Measurements from ENCODE around the gene STPG2.

Gene STPG2

DNA sequence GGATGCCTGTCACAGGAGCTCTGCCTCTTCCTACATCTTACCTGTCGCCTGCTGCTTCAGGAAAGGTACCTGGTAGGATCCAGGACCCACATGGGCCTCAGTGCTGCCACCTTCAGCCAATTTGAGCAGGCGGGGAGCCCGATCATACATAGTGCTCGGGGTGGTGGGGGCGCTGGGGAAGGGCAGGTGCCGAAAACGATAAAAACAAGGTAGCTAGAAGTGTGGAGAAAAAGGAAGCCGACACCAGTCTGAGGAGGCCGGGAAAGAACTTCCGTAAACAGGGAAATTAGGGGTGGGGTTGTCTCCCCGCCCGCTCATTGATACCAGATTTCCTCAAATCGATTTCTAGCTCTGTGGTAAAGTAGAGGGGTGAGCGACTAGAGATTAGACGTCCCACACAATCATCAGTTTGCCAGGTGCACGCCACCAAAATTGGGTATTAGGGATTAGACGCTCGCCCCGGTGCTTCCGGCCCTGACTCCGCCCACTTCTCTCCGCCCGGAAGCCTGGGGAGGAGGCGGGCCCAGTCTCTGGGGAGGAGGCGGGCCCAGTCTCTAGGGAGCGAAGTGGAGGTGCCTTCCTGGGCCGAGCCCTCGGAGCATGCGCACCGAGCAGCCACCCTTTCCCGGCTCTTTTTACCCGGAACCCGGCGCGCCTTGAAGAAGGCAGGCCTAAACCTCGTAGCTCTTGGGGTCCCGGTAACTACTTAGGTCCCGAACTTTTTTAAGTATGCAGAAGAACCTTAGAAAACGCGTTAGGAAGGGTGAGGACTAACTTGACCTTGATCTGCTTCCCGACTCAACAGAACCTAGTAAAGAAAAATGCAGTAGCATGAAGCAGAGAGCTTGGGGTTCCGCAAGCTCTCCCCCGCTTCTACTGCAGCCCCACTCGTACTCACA is at the start of gene STPG2:
Gene STPG2 (minus strand): TSS at position 476 of the 899 bp plus-strand sequence.
- DNase-seq (ENCODE audit: low spot score) = peak; percentile 92

DNA sequence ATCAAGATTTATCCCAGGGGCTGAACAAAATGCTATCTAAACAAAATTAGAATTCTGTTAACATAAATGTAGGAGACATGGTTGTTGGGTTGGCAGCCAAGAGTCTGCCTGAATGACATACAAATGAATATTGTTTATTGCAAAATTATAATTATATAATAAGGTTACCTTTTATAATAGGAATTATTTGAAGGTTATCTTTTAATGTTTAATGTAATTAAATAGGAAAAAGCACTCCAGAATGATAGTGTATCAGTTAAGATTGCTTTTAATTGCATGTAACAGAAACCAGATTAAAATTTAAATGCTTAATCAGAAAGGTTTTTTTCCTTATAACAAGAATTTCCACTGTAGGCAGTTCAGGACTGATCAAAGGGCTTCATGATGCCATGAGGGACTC is 42.0 kb upstream of the STPG2 start:
- no peak for DNase-seq (ENCODE audit: low spot score)

DNA sequence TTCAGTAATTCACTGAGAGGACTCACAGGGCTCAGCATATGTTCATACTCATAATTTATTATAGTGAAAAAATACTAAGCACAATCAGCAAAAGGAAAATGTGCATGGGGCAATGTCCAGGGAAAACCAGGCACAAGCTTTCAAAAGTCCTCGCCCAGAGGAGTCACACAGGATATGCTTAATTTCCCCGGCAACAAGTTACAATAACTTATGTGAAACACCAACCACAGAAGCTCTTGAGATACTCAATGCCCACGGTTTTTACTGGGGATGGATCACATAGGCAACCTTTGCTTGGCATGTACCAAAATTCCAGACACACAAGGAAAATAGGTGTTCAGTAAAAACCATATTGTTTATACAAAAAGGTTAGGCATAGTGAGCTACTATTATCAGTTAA is 38.5 kb upstream of the STPG2 start:
- peak; percentile 15 for DNase-seq (ENCODE audit: low spot score)

DNA sequence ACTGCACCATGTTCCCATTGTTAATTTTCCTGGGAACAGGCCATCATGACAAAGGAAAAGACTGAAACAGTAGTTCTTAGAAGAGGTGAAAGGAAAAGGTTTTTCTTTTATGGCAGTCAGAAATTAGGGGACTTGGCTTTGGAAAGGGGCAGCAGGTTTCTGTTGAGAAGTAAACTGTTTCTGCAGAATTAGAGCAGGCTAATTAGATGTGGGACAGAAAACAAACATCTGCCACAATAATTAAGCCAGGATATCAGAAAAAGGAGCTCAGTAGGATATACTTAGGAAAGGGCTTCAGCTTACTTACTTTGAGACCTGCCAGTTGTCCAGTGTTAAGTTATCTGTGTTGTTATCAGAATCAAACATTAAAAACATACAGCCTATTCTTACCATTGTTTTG is 36.7 kb upstream of the STPG2 start:
- DNase-seq (ENCODE audit: low spot score) = no peak

DNA sequence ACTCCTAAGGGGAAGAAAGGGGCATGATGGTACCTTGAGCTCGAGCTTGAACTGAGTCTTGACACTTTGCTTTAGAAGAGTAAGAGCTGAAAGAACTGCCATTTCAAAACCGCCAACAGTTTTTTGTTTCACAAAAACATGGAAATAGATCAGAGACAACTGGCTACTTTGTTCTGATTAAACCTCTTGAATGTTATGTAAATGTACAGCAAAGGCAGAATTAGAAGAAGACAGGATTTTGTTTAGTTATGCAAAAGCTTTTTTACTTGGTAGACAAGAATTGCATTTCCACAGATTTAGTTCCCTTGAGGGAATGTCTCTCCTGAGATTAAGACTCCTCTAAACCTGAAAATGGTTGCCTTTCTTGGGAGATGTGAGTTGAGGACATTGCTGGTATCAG is 33.3 kb upstream of the STPG2 start:
- DNase-seq (ENCODE audit: low spot score) = no peak

DNA sequence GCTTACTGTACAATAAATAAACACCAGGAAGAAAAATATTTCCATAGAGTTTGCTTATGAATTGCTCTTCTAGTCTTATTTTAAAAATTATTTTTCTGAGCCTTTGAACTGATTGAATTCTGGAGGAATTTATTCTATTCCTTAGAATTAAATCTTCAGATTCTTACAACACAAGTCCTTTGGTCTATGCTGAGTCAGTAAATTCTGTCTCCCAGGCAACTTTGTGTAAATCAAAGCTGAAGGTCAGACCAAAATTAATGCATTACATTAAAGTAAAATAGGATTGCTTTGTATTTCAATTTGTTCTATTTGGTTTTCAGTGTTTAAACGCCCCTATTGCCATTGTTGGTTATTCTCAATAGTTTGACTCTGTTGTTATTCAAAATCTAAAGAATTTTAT is 26.8 kb upstream of the STPG2 start:
- no peak for DNase-seq (ENCODE audit: low spot score)

DNA sequence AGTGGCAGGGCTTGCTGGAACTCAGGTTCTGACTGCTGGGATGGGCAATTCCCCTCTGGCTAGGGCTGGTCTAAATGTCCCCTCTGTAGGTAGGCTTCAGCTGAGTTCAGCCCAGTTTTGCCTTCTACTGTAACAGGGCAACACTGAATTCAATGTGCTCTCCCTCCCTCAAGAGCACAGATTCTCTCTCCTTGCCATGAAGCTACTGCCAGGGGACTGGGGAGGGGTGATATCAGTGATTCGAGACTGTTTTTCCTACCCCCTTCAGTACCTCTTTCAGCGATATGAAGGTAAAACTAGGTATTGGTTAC is 23.4 kb upstream of the STPG2 start:
- DNase-seq (ENCODE audit: low spot score) = no peak

DNA sequence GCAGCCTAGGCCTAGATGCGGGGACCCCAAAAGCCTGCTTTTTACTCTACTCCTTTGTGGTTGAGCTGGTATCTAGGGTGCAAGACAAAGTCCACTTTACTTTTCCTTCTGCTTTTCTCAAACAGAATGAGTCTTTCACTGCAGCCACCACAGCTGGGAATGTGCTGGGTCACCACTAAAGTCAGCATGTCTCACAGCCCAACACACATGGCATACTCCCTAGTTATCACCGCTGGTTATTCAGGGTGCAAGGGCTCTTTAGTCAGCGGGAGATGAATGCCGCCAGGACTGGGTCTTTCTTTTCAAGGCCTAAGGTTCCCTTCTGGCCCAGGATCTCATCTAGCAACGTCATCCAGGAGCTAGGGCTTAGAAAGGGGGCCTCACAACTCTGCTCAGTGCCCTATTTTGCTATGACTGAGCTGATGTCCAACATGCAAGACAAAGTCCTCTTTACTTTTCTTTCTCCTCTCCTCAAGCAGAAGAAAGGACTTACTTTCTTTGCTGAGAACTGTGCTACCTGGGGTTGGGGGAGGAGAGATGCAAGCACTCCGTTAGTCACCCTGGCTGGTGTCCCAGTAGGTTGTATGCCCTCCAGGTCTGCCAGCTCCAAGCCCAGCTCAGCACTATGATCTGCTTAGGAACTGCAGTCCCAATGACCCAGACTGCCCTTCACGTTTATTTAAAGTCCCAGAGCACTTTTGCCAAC is 22.9 kb upstream of the STPG2 start:
- DNase-seq (ENCODE audit: low spot score) = no peak

DNA sequence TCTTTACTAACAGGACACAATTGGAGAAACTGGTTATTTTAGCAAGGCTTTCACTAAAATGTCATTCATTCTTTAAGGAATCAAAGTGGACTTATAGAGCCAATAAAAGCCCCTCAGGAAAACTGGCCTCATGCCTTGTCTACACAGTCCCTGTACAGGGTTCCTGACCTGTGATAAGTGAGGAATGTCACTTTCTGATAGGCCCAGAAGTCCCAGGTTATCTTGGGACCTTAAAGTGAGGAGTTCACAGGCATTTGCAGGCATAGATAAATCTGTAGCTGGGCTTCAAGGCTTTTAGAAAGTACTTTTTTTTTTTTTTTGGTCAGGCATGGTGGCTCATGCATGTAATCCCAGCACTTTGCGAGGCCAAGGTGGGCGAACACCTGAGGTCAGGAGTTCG is 19.4 kb upstream of the STPG2 start:
- no peak for DNase-seq (ENCODE audit: low spot score)

DNA sequence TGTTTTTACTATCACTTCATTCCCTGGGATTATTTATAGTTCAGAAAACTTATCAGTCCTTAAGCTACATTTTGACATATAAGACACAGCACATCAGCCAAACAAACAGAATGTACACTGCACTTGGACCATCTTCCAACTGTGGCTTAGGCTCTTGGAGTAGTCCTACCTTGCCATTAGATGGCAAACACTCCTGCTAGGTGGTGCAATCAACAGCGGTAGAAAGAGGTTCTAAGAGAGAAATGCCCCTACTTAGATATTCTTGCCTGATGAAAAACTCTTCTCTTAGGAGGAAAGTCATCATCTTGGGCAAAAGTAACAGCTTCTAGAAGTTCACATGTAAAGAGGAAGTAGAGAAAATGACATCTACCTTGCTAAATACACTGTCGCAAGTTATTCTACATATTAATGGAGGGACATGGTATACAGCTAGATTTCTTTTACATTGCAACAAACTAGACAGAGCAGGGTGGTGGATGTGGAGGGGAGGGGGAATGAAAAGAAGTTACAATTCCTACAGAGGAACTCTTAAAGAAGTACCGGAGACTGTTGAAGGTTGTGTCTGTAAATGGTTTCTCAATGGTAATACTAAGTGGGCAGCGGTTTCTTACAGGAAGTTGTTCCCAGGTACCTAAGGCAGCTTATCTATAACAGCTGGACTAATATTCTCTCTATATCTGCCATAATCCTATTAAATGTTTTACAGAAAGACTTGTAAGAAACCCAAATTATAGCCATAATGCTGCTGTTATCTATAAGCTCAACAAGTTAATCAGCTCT is 8.1 kb upstream of the STPG2 start:
- no peak for DNase-seq (ENCODE audit: low spot score)

DNA sequence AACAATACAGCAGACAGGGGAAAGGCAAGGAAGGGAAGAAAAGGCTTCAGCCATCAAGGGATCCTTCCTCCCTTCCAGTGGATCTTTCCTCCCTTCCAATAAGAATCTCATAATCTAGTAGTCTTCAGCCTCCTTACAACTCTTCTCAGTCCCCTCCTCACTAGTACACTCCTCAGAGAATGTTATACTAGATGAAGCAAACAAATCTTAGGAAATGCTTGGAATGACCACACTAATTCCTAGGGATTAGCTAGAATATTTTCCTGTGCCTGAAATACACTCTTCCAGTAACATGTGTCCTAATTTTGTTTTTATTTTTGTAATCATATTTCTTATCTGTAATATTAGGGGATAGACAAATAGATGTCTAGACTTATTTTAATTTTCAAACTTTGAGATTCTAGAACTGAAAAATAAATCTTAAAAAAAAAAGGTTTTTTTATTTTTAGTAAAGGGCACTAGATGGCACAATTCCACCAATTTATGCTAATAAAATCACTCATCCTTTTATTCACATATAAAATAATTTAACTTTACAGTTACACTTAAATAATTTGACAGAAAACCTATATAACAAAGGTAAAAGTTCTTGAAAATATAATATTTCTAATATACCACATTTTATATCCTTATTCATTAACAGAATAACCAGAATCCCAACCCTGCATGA is 7.0 kb upstream of the STPG2 start:
- DNase-seq (ENCODE audit: low spot score) = no peak

DNA sequence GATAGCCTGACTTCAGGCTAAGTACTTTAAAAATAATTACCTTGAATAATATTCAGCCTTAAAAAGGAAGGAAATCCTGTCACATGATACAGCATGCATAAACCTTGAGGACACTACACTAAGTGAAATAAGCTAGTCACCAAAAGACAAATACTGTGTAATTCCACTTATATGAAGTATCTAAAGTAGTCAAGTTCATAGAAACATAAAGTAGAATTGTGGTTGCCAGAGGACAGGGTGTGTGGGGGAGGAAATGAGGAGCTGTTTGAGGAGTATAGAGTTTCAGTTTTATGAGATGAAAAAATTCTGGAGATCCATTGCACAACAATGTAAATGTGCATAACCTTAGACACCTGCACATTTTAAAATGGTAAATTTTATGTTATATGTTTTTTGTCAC is 5.6 kb upstream of the STPG2 start:
- no peak for DNase-seq (ENCODE audit: low spot score)

DNA sequence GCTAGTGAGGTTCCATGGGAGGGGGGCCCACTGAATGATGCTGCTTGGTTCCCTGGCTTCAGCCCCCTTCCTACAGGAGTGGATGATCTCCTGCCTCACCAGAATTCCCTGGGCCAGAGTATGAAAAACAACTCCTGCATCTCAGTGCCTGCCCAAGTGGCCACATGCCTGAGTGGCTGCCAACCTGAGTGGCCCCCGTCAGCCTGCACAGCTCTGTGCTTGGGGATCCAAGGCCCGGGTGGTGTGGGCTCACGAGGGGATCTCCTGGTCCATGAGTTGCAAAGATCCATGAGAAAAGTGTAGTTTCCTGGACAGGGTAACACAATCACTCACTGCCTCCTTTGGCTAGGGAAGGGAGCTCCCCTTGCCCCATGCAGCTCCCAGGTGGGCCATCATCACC is 17.1 kb downstream of the STPG2 start:
- DNase-seq (ENCODE audit: low spot score) = no peak

DNA sequence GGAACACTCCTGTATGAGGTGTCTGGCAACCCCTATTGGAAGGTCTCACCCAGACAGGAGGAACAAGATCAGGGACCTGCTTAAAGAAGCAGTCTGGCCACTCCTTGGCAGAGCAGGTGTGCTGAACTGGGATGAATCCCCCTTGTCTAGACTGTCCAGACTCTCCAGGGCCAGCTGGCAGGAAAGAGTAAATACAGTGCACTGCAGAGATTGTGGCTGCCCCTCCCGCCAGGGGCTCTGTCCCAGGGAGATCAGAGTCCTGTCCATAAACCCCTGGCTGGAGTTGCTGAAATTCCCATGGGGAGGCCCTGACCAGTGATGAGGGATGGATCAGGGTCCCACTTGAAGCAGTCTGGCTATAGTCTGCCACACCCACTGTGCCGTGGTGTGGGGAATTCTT is 17.7 kb downstream of the STPG2 start:
- DNase-seq (ENCODE audit: low spot score) = no peak

DNA sequence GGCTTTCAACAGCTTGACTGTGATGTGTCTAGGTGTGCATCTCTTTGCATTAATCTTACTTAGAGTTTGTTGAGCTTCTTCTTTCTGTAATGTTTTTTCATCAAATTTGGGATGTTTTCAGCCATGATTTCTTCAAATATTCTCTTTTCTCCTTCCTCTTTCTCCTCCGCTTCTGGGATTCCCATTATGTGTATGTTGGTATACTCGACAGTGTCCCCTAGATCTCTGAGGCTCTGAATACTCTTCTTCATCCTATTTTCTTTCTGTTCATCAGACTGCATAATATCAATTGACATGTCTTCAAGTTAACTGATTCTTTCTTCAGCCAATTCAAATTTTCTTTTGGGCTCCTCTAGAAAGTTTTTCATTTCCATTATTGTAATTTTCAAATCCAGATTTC is 25.9 kb downstream of the STPG2 start:
- no peak for DNase-seq (ENCODE audit: low spot score)

DNA sequence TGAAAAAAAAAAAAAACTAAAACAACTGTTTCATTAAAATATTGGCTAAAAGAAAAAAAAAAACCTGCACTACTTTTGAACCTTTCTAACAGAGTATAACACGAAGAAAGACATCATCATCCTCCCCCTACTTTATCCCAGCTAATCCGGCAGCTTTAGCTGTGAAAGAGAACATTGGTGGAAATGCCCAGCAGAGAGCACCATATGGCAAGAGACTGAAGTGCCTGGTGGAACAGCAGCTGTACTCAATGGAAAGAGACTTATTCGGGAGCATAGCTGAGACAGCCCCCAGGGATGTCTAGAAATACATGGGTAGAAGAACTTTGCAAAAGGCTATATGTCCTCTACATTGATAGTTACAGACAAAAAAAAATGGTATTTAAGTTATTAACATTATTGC is 30.3 kb downstream of the STPG2 start:
- peak; percentile 83 for DNase-seq (ENCODE audit: low spot score)

DNA sequence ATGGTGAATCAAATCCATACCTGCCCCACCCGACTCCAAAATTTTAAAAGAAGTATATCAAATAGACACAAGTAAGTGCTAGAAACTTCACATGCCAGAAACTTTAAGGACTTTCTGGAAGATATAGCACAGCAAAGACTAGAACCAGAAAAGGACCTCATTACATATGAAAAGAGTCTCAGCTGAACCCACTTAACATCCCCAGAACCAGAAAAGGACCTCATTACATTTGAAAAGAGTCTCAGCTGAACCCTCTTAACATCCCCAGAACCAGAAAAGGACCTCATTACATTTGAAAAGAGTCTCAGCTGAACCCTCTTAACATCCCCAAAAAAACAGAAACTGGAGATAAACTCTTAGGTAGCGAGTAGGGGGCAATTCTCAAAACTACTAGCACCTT is 32.3 kb downstream of the STPG2 start:
- DNase-seq (ENCODE audit: low spot score) = no peak

DNA sequence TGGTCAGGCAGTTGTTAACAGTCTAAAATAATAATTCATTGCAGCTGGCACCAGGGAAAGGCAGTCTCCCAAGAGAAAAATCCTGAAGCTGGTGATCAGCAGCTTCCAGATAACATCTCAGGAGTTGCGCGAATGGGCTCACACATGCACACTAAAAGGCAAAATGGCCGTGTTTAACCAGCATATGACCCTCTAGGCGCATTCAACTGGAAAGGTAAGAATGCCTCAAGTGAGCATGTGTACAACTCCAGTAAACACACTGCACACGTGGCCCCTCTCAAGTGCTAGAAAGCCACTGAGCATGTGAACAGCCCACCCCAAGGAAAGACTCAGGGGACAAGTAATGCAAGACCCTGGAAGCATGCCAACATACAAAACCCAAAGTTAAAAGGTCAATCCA is 33.1 kb downstream of the STPG2 start:
- DNase-seq (ENCODE audit: low spot score) = no peak

DNA sequence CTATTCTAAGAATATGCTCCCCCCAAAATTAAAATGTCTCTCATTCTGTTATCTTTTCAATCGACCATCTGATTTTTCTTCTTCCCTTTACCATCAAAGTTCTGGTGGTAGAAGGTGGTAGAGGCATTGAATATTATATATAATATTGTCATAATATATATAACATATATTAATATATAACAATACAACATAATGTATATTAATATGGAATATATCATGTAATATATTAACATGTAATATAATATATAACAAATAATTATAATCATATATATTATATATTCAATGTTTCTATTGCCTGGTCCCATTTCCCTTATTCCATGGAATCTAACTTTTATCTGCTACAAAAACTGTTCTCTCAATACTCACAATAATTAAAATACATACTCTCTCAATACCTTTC is 40.6 kb downstream of the STPG2 start:
- no peak for DNase-seq (ENCODE audit: low spot score)

DNA sequence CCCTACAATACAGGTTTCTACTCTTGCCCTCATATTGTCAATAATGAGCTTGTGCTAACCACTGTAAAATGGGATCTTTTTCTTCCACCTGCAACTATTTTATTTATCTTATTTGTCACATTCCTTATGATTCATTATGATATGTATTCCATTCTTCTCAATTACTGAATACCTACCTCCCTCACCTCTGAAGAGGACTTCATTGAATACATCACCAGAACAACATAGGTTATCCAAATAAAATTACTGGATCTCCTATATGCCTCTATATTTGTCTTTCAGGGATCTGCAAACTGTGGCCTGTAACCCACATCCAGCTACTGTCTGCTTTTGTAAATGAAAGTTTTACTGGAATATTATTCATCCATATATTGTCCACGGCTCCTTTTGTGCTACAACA is 41.3 kb downstream of the STPG2 start:
- no peak for DNase-seq (ENCODE audit: low spot score)

DNA sequence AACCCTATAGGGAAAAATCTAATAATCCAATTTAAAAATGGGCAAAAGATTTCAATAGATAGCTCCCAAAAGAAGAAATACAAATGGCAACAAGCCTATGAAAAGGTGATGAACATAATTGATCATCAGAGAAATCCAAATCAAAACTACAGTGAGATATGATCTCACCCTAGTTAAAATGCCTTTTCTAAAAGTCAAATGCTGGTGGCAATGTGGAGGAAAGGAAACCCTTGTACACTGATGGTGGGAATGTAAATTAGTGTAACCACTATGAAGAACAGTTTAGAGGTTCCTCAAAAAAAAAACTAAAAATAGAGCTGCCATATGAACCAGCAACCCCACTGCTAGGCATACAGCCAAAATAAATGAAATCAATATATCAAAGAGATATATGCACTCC is 44.5 kb downstream of the STPG2 start:
- DNase-seq (ENCODE audit: low spot score) = no peak

DNA sequence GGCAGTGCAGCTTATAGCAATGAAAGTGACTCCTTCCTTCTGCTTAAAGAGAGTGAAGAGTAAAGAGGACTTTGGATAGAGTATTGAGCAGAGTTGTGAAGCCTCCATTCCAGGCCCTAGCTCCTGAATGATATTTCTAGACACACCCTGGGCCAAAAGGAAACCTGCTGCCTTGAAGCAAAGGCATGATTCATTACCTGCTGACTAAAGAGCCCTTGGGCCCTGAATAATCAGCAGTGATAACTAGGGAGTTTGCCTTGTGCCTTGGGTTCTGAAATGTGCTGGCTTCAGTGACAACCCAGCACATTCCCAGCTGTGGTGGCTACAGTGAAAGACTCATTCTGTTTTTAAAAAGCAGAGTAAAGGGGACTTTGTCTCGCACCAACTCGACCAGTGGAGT is 49.2 kb downstream of the STPG2 start:
- no peak for DNase-seq (ENCODE audit: low spot score)
